A673 (cell line): Measurements from ENCODE around the gene JAK3. TPM values are rescaled to one million over a fixed set of nuclear protein-coding genes. Genes with fewer than 3 reads are reported as not detected.

Experiments
- BruUV-seq: library from RNA; stranded (reverse); fragments of 400-500 nt; replicated peaks from 2 replicates; lab custom pipeline; 2021; lab: Mats Ljungman, UMichigan
- CTCF ChIA-PET: fragments of 300-600 bp; sonication (Branson Sonifier 250); formaldehyde crosslinking; loops from one replicate; lab custom pipeline; 2022; ENCODE audit warnings: antibody characterized with exemption; lab: Charles Lee
- POLR2A ChIA-PET: fragments of 300-600 bp; sonication (Branson Sonifier 250); formaldehyde crosslinking; loops from one replicate; lab custom pipeline; 2022; ENCODE audit warnings: antibody characterized with exemption; ENCODE audit not compliant: low non-redundant PET; lab: Charles Lee
- DNase-seq: peaks from one replicate; pipeline ENCODE4 v3.0.0-alpha.2; 2015; ENCODE audit warnings: low spot score
- H3K27ac ChIP-seq: fragments of 200-600 bp; sonication (generic); 2 replicates; pipeline ENCODE4 v1.5.1; 2016; ENCODE audit warnings: mixed run types, low read depth, mild to moderate bottlenecking, mixed read lengths, antibody characterized with exemption, low read length; ENCODE audit not compliant: poor library complexity, severe bottlenecking
- H3K27me3 ChIP-seq: fragments of 200-600 bp; sonication (generic); replicated peaks from 2 replicates; pipeline ENCODE4 v1.6.1; 2017; ENCODE audit warnings: mixed run types, low read depth, mild to moderate bottlenecking, mixed read lengths, antibody characterized with exemption, low read length; ENCODE audit not compliant: insufficient read depth, poor library complexity
- H3K36me3 ChIP-seq: fragments of 200-600 bp; sonication (generic); 2 replicates; pipeline ENCODE4 v1.6.1; 2016; ENCODE audit warnings: mixed run types, mild to moderate bottlenecking, mixed read lengths, antibody characterized with exemption, low read length; ENCODE audit not compliant: insufficient read depth, poor library complexity, severe bottlenecking
- H3K4me1 ChIP-seq: fragments of 200-600 bp; sonication (generic); 2 replicates; pipeline ENCODE4 v1.6.1; 2017; ENCODE audit warnings: mixed run types, mild to moderate bottlenecking, mixed read lengths, antibody characterized with exemption, low read length; ENCODE audit not compliant: insufficient read depth, poor library complexity, severe bottlenecking
- H3K4me3 ChIP-seq: fragments of 200-600 bp; sonication (generic); 2 replicates; pipeline ENCODE4 v1.5.1; 2016; ENCODE audit warnings: low read depth, mixed run types, mild to moderate bottlenecking, mixed read lengths, low read length; ENCODE audit not compliant: poor library complexity, severe bottlenecking
- H3K9me3 ChIP-seq: fragments of 200-600 bp; sonication (generic); 2 replicates; pipeline ENCODE4 v1.6.1; 2016; ENCODE audit warnings: mixed run types, low read depth, mild to moderate bottlenecking, mixed read lengths, antibody characterized with exemption, low read length; ENCODE audit not compliant: poor library complexity, severe bottlenecking
- CTCF ChIP-seq: fragments of 300-800, 200-600 bp; sonication (generic); conservative IDR thresholded peaks from 2 replicates; pipeline ENCODE4 v1.5.1; 2017; ENCODE audit warnings: low read depth, mild to moderate bottlenecking, antibody characterized with exemption, low read length, moderate library complexity, mixed read lengths
- EZH2 ChIP-seq: fragments of 200-600 bp; sonication (generic); IDR thresholded peaks from 2 replicates; pipeline ENCODE4 v1.6.1; 2017; ENCODE audit warnings: borderline replicate concordance, low read depth, mild to moderate bottlenecking, mixed read lengths, antibody characterized with exemption, low read length; ENCODE audit not compliant: poor library complexity, severe bottlenecking
- intact Hi-C: fragments of 100-400 bp; cut with micrococcal nuclease; formaldehyde crosslinking; loops from one replicate; pipeline ENCODE4 v1.10.0; 2022; ENCODE audit not compliant: unreplicated experiment
- total RNA-seq: library from RNA; stranded (reverse); gene quantifications from 2 replicates; pipeline ENCODE4 v1.2.3, GENCODE V29; 2021

The JAK3 gene
- total RNA-seq, 1 experiment from 2014 or later, result 2.5 TPM

GRCh38 chr19:17797424-17798201, 50.2 kb downstream of the JAK3 start:
- no peak for TF ChIP-seq CTCF
- TF ChIP-seq EZH2, result no peak
- H3K36me3 ChIP-seq, result no peaks in the 10 kb centered on the region
- intact Hi-C loops, result loop anchor here (10.0 kb wide), 1 partner anchor 57 kb away; the partner anchor contains the start of gene RPL18A
- H3K9me3 ChIP-seq, result no peaks in the 10 kb centered on the region
- CTCF ChIA-PET, result no interaction called here
- BruUV-seq, result no TSS peak
- no peak for DNase-seq
- H3K27ac ChIP-seq, result no peak overlapping the region
- H3K4me3 ChIP-seq, result no peak overlapping the region
- H3K4me1 ChIP-seq, result peaks cover 10% of the 10 kb centered on the region
- POLR2A ChIA-PET, result interaction anchor here (0.5 kb wide), 1 partner anchor 52 kb away, joined by 3 read pairs; no protein-coding TSS in a partner anchor
- H3K27me3 ChIP-seq, result peaks cover 21% of the 10 kb centered on the region

DNA sequence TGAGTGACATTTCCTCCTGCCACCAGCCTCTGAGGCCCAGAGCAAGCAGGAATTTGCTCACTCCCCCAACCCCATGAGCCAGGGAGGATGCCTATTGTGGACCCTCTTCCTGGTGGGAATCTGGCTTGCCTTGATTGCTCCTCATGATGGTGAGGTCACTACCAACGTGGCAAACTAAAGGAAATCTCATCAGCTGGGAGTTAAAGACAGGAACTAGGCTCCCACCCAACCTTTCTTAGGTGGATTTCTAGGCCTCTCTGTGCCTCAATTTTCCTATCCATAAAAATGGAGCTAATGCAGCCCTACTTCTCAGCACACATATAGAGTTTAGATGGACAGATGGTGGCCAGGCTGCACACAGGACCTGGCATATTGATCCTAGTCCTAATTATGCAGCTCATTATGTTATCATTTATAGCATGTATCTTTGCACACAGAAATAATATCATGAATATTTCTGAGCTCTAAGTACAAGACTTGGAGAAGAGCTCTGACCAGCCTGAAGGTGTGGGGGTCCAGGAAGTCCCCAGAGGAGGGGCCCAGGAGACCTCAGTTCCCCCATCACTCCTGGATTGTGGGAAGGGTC, 50.9 kb downstream of the JAK3 start:
- DNase-seq, result no peak
- Histone ChIP-seq H3K27me3 (peaks cover 17% of the 10 kb centered on the region), H3K9me3 (no peaks in the 10 kb centered on the region), H3K27ac (no peak overlapping the region), H3K36me3 (no peaks in the 10 kb centered on the region), H3K4me1 (peaks cover 14% of the 10 kb centered on the region), H3K4me3 (no peak overlapping the region)
- POLR2A ChIA-PET, result interaction anchor here (0.5 kb wide), 1 partner anchor 52 kb away, joined by 3 read pairs; no protein-coding TSS in a partner anchor
- TF ChIP-seq CTCF (no peak), EZH2 (no peak)
- intact Hi-C loops, result loop anchor here (10.0 kb wide), 1 partner anchor 58 kb away; the partner anchor contains the start of gene RPL18A
- CTCF ChIA-PET, result no interaction called here
- BruUV-seq, result no TSS peak

DNA sequence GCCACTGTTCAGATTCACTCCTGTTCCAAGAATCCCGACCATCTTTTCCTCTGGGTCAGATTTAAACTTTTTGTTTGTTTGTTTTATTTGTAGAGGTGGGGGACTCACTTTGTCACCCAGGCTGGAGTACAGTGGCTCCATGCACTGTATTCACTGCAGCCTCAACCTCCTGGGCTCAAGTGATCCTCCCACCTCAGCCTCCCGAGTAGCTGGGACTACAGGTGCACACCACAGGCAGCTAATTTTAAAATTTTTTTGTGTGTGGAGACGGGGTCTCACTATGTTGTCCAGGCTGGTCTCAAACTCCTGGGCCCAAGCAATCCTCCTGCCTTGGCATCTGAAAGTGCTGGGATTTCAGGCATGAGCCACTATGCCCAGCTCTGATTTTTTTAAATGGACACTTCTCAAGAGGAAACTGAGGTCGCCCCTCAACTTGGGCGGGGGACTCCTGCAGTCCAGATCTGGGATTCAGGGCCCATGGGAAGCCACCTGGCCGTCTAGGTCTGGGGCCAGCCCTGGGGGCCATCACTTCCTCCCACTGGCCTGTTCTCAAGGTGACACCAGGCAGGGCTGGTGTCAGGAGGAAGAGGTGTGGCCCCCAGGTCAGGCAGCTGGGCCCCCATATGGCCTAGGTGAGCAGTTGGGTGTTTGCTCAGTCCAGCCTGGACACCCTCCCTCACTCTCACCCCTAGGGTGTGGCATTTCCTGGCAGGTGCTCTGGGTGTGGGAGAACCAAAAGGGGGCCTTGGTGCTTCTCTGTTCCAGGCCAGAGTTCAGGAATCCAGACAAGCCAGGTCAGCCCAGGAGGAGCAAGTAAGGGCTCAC, 51.6 kb downstream of the JAK3 start:
- no TSS peak for BruUV-seq
- H3K36me3 ChIP-seq, result no peaks in the 10 kb centered on the region
- H3K4me1 ChIP-seq, result peaks cover 21% of the 10 kb centered on the region
- POLR2A ChIA-PET, result no interaction called here
- no peak overlapping the region for H3K4me3 ChIP-seq
- DNase-seq, result no peak
- H3K9me3 ChIP-seq, result no peaks in the 10 kb centered on the region
- peaks cover 17% of the 10 kb centered on the region for H3K27me3 ChIP-seq
- CTCF ChIA-PET, result no interaction called here
- H3K27ac ChIP-seq, result no peak overlapping the region
- intact Hi-C loops, result loop anchor here (10.0 kb wide), 1 partner anchor 59 kb away; the partner anchor contains the start of gene RPL18A
- TF ChIP-seq CTCF (no peak), EZH2 (no peak)
